T-helper 2 cell (primary cell): ENCODE measurements around the gene TGM3.

ENCODE experiments used
- DNase-seq, 5 experiments: peaks; one replicate each; pipeline versions ENCODE4 v3.0.0 to v3.0.0-alpha.2; 2012 to 2022

The TGM3 gene

DNA sequence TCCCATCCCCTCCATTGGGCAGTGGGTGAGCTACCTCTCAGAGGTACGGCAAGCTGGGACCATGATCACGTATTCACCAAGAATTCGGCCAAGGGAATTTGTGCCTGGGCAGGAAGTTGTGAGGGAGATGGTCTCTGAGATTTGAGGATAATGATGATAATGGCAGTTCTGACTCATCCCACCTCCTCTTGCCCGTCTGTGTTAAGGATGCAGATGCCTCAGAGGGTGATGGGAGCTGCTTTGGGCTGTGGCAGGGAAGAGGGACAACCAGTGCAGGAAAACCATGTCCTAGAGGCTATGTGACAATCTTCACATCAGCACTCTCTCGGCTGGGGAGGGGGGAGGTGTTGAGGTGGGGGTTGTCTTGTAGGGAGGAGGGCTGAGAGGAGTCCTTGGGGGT is 89.2 kb downstream of the TGM3 start:
- no peak for DNase-seq

DNA sequence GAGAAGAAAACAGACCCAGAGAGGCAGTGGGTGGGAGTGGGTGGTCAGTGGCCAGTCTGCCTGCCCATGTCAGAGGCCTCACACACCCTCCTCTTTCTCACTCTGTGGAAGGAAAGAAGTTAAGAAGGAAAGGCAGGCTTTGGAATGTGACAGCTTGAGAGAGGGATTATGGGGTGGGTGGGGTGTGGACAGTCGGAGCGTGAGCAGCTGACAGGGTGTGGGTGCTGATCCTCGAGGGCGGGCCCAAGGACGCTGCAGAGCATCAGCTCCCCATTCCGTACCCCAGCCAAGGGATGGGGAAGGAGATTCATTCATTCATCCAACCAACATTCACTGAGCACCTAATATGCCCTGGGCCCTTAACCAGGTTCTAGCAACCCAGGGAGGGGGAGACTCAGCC is 89.7 kb downstream of the TGM3 start:
- DNase-seq = no peak

DNA sequence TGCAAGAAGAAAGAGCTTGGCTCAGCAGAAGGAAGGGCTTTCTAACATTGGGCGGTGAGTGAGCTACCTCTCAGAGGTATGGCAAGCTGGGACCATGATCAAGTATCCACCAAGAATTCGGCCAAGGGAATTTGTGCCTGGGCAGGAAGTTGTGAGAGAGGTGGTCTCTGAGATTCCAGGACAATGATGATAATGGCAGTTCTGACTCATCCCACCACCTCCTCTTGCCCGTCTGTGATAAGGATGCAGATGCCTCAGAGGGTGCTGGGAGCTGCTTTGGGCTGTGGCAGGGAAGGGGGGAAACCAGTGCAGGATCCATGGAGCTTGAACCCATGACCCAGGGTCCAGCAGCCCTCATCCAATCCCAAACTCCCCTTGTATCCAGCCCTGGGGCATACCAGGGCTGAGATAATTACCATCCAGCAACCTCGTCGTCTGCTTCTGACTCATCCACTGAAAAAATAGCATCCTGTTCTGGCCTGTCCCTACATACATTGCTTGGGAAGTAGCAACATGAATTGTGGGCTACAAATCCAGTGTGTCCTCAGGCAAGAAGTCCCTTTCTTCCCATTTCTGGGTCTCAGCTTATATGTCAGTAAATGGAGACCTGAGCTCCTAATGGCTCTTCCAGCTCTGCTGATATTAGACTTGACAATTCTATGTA is 90.8 kb downstream of the TGM3 start:
- no peak for DNase-seq

DNA sequence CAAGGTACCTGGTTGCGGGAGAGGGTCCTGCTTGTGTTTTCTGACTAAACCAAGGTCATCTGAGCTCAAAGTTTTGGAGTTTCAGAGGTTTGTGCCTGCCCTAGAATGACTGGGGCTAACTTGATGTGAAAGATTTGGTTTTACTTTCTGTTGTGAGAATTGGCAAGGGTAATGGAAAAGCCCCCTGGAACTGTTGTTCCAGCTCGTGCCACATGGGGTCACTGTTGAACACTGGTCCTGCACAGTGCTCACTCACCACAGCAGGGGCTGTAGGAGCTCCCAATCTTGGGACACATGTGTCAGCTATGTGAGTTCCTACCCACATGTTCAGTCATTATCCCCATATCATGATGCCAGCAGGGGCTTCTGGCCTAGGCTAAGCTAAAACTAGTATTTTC is 91.4 kb downstream of the TGM3 start:
- DNase-seq = peak in 2 of 5 experiments; percentile 17 to 73

DNA sequence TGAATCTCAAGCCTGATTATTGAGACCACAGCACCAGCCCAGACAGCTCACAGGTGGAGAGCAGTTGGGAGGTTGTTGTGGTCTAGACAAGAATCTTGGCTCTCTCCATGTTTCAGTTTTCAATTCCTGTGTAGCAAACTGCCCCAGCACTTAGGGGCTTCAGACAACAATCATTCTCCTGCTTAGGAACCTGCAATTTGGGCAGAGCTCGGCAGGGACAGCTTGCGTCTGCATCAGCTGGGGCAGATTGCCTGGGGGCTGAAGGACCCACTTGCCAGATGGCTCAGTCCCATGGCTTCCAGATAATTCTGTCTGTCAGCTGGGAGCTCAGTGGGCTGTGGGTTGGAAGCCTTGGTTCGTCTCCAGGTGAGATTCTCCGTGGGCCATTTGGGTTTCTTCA is 91.8 kb downstream of the TGM3 start:
- DNase-seq = no peak
